ENCODE data around the gene DMAC2L. TPM values are rescaled to one million over a fixed set of nuclear protein-coding genes. Genes with fewer than 3 reads are reported as not detected.
A peak's percentile ranks its signal among the peaks of the same experiment; 100 is the strongest.
"Not testable (repeated sequence)": the region's sequence is repeated elsewhere in the genome, so short reads cannot be mapped to it uniquely, and the experiment has no call there.

DMAC2L gene
- total and polyA plus RNA-seq, 5 donors = 14.8 to 23.6 (median 19.9) TPM

DNA sequence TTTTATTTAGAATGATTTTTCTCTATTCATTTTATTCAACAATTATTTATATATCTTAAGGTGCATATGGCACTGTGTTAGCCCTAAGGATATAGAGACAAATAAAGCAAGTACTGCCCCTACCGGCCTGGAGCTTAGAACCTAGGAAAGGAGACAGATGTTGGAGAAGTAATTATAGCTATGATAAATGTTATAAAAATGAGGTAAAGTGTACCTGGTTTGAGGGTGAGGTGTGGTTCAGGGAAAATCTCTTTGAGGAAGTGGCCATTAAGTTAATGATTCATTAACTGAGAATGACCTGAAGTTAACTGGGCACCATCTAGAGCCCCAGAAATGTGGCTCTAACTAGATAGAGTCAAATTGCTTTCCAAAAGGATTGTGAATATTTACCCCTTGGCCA, 52.7 kb downstream of the DMAC2L start:
- Histone ChIP-seq H3K9me3 (ENCODE audit: control insufficient read depth, low read length) (no peaks in the 10 kb centered on the region), H3K27me3 (ENCODE audit: control insufficient read depth, insufficient read depth) (no peaks in the 10 kb centered on the region), H3K4me3 (ENCODE audit: low read length) (no peak overlapping the region), H3K4me1 (ENCODE audit: control insufficient read depth, insufficient read depth, low read length) (no peaks in the 10 kb centered on the region), H3K27ac (ENCODE audit: low read length) (no peak overlapping the region)
- 95% methylated on average over 1 of the region's 1 CpG for WGBS
- DNase-seq (no peak), ATAC-seq (no peak)
- intact Hi-C loops (cut with DNase I) = no loop called here

DNA sequence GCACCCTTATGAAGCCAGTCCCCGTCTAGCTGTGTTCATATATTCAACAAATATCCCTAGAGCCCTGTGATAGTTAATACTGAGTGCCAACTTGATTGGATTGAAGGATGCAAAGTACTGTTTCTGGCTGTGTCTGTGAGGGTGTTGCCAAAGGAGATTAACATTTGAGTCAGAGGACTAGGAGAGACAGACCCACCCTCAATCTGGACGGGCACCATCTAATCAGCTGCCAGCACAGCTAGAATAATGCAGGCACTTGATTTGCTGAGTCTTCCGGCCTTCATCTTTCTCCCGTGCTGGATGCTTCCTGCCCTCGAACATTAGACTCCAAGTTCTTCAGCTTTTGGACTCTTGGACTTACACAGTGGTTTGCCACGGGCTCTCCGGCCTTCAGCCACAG, 53.4 kb downstream of the DMAC2L start:
- H3K4me3 ChIP-seq (ENCODE audit: low read length); DNase-seq; ATAC-seq; H3K4me1 ChIP-seq (ENCODE audit: control insufficient read depth, insufficient read depth, low read length); H3K27ac ChIP-seq (ENCODE audit: low read length); H3K9me3 ChIP-seq (ENCODE audit: control insufficient read depth, low read length); H3K27me3 ChIP-seq (ENCODE audit: control insufficient read depth, insufficient read depth); intact Hi-C loops (cut with DNase I): not testable (repeated sequence)
- 79% methylated on average over 7 of the region's 7 CpGs for WGBS

DNA sequence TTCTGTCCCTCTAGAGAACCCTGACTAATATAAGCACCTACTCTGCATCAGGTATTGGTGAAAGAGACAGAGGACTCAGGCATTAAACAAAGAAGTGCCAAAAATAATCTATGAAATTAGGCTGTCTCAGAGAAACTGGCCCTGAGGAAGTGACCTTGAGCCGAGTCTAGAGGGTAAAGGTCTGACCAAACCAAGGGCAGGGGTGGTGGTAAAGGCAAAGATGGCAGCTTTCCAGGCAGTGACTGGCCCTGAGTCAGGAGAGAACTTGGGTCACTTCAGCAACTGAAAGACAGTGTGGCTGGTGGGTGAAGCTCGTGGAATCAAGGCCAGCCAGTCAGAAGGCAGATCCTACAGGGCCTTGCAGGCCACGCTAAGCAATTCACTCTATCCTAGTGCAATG, 54.0 kb downstream of the DMAC2L start:
- 81% methylated on average over 3 of the region's 3 CpGs for WGBS
- DNase-seq (no peak), ATAC-seq (no peak)
- intact Hi-C loops (cut with DNase I) = no loop called here
- Histone ChIP-seq H3K27ac (ENCODE audit: low read length) (no peak overlapping the region), H3K4me1 (ENCODE audit: control insufficient read depth, insufficient read depth, low read length) (no peaks in the 10 kb centered on the region), H3K4me3 (ENCODE audit: low read length) (no peak overlapping the region), H3K27me3 (ENCODE audit: control insufficient read depth, insufficient read depth) (no peaks in the 10 kb centered on the region), H3K9me3 (ENCODE audit: control insufficient read depth, low read length) (no peaks in the 10 kb centered on the region)

DNA sequence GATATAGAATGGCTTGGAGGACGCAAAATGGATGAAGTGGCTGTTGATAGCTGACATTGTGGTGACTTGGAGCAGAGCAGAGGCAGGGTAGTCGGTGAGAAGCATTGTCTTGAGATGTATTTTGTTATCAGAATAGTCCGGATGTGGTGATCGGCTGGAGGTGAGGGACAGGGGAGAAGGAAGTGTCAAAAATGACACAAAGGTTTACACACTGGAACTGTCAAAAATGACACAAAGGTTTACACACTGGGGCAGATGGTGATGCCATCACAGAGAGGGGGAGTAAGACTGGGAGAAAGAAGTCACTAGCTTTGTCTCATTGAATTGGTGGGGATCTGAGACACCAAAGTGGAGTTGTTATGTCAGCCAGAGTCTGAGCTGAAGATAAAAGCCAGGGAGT, 54.5 kb downstream of the DMAC2L start:
- H3K4me3 ChIP-seq (ENCODE audit: low read length) = no peak overlapping the region
- intact Hi-C loops (cut with DNase I) = no loop called here
- no peak overlapping the region for H3K27ac ChIP-seq (ENCODE audit: low read length)
- H3K27me3 ChIP-seq (ENCODE audit: control insufficient read depth, insufficient read depth) = no peaks in the 10 kb centered on the region
- H3K9me3 ChIP-seq (ENCODE audit: control insufficient read depth, low read length) = no peaks in the 10 kb centered on the region
- ATAC-seq (no peak), DNase-seq (no peak)
- 67% methylated on average over 4 of the region's 4 CpGs for WGBS
- H3K4me1 ChIP-seq (ENCODE audit: control insufficient read depth, insufficient read depth, low read length) = no peaks in the 10 kb centered on the region

DNA sequence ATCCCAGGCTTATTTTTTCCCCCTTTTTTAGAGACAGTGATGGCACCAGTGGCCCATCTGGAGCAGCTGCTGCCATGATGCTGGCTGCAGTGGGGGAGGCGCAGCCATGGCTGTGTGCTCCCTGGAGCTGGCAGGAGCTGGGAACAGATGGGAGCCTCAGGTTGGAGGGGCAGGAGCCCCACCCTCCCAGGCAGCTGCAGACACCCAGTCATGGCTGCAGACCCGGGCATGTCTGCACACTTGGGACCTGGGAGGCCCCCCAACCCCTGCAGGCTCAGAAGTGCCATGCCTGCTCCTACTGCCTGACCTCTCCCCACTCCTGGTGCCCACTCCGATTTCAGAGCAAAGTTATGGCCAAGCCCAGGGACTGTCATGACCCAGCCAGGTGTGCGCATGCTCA, 59.4 kb downstream of the DMAC2L start:
- DNase-seq (no peak), ATAC-seq (peak in 1 of 2 donors; percentile 41)
- no peak overlapping the region for H3K4me3 ChIP-seq (ENCODE audit: low read length)
- H3K9me3 ChIP-seq (ENCODE audit: control insufficient read depth, low read length) = no peaks in the 10 kb centered on the region
- WGBS = 93% methylated on average over 4 of the region's 4 CpGs
- intact Hi-C loops (cut with DNase I) = no loop called here
- H3K4me1 ChIP-seq (ENCODE audit: control insufficient read depth, insufficient read depth, low read length) = no peaks in the 10 kb centered on the region
- no peaks in the 10 kb centered on the region for H3K27me3 ChIP-seq (ENCODE audit: control insufficient read depth, insufficient read depth)
- no peak overlapping the region for H3K27ac ChIP-seq (ENCODE audit: low read length)

DNA sequence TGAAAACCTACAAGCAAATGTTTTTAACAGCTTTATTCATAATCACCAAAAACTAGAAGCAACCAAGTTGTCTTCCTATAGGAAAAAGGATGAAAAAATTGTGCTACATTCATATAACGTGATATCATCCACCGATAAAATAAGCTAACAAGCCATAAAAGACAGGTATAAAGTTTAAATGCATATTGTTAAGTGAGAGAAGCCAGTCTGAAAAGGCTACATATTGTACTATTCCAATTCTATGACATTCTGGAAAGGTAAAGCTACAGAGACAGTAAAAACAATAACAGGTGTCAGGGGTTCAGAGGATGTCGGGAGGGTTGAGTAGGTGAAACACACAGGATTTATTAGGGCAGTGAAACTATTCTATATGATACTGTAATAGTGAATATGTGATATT, 61.8 kb downstream of the DMAC2L start:
- 98% methylated on average over 3 of the region's 3 CpGs for WGBS
- no peak overlapping the region for H3K27ac ChIP-seq (ENCODE audit: low read length)
- ATAC-seq (no peak), DNase-seq (no peak)
- no peaks in the 10 kb centered on the region for H3K4me1 ChIP-seq (ENCODE audit: control insufficient read depth, insufficient read depth, low read length)
- no peak overlapping the region for H3K4me3 ChIP-seq (ENCODE audit: low read length)
- no peaks in the 10 kb centered on the region for H3K9me3 ChIP-seq (ENCODE audit: control insufficient read depth, low read length)
- intact Hi-C loops (cut with DNase I) = no loop called here
- no peaks in the 10 kb centered on the region for H3K27me3 ChIP-seq (ENCODE audit: control insufficient read depth, insufficient read depth)

DNA sequence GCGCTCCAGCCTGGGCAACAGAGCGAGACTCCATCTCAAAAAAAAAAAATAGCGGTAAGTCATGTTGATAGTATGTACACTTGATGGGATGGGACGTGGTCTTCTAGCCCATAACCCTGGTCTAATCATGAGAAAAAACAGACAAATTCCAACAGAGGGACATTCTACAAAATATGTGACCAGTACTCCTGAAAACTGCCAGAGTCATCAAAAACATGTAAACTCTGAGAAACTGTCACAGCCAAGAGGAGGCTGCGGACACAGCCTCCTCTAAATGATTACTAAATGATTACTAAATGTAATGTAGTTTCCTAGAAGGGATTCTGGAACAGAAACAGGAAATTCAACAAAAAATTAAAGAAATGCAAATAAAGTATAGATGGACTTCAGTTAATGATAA, 63.6 kb downstream of the DMAC2L start:
- no peaks in the 10 kb centered on the region for H3K9me3 ChIP-seq (ENCODE audit: control insufficient read depth, low read length)
- 95% methylated on average over 5 of the region's 5 CpGs for WGBS
- H3K27me3 ChIP-seq (ENCODE audit: control insufficient read depth, insufficient read depth) = no peaks in the 10 kb centered on the region
- no peak overlapping the region for H3K4me3 ChIP-seq (ENCODE audit: low read length)
- ATAC-seq = no peak
- H3K4me1 ChIP-seq (ENCODE audit: control insufficient read depth, insufficient read depth, low read length) = no peaks in the 10 kb centered on the region
- no peak overlapping the region for H3K27ac ChIP-seq (ENCODE audit: low read length)
- intact Hi-C loops (cut with DNase I) = no loop called here
- DNase-seq = no peak

Small RNA genes within 50 kb of the gene (microRNA-seq; reads per million reads assigned to microRNA genes)
- gene MIR4504 = 0 reads per million in 2 donors

Other genes starting within 250 kb of the DMAC2L start
- 1 to 10 TPM; 2.8 to 4.3 (median 3.3) TPM for gene VCPKMT, start 195.8 kb upstream of the DMAC2L start, total RNA-seq
- gene VCPKMT, start 195.8 kb upstream of the DMAC2L start, polyA plus RNA-seq = 3.8 TPM
- gene SOS2, start 80.7 kb upstream of the DMAC2L start, total RNA-seq = 10 to 100 TPM; 28.3 to 33.7 (median 28.7) TPM
- 13.0 TPM for gene SOS2, start 80.7 kb upstream of the DMAC2L start, polyA plus RNA-seq
- gene L2HGDH, start 95 bp upstream of the DMAC2L start, total RNA-seq = 1 to 10 TPM; 5.2 to 9.4 (median 7.7) TPM
- 4.4 TPM for gene L2HGDH, start 95 bp upstream of the DMAC2L start, polyA plus RNA-seq
- 1 to 10 TPM; 1.8 to 4.7 (median 3.5) TPM for gene CDKL1, start 84.6 kb downstream of the DMAC2L start, total RNA-seq
- gene CDKL1, start 84.6 kb downstream of the DMAC2L start, polyA plus RNA-seq = 1.0 TPM
- 10 to 100 TPM; 17.6 to 29.0 (median 21.0) TPM for gene MAP4K5, start 220.2 kb downstream of the DMAC2L start, total RNA-seq
- gene MAP4K5, start 220.2 kb downstream of the DMAC2L start, polyA plus RNA-seq = 8.4 TPM
- 1 to 10 TPM; 1.7 to 2.8 (median 2.2) TPM for gene ATL1, start 247.8 kb downstream of the DMAC2L start, total RNA-seq
- gene ATL1, start 247.8 kb downstream of the DMAC2L start, polyA plus RNA-seq = 1.4 TPM

All from right cardiac atrium (tissue), 5 donors.